HEK293 (cell line): ENCODE measurements around the gene CCDC92.

Source experiments
- CTCF ChIA-PET: fragments of 350-600 bp; formaldehyde crosslinking; extraction: SDS; loops from one replicate; lab custom pipeline; 2021; ENCODE audit warnings: antibody characterized with exemption; lab: Yijun Ruan, JAX
- POLR2A ChIA-PET: fragments of 300-600 bp; formaldehyde crosslinking; extraction: SDS; loops from one replicate; lab custom pipeline; 2020; ENCODE audit warnings: antibody characterized with exemption, inconsistent platforms; lab: Yijun Ruan, JAX
- H3K27ac ChIP-seq: fragments of 200-500 bp; sonication (Bioruptor generic); 2 replicates; pipeline ENCODE4 v1.5.1; 2014; ENCODE audit warnings: low read depth, low read length, control low read depth, inconsistent platforms; ENCODE audit errors: extremely low read depth
- H3K36me3 ChIP-seq, 2 experiments: fragments of 200-500 bp in 1 of 2; sonication (Bioruptor generic) in 1 of 2; 1 replicate in 1 of 2; 2 replicates in 1 of 2; pipeline ENCODE4 v1.5.1; 2014 to 2017; ENCODE audit warnings: inconsistent platforms in 2 of 2, low read length in 2 of 2; ENCODE audit not compliant: control insufficient read depth in 2 of 2, insufficient read depth in 1 of 2
- H3K4me1 ChIP-seq: fragments of 200-500 bp; sonication (Bioruptor generic); 2 replicates; pipeline ENCODE4 v1.5.1; 2014; ENCODE audit warnings: mild to moderate bottlenecking, low read length, inconsistent platforms; ENCODE audit not compliant: control insufficient read depth, insufficient read depth
- H3K4me3 ChIP-seq: 2 replicates; pipeline ENCODE4 v1.5.1; 2011; ENCODE audit warnings: low read depth, mild to moderate bottlenecking, control low read depth, low read length, moderate library complexity
- H3K9me3 ChIP-seq: fragments of 200-500 bp; sonication (Bioruptor generic); 2 replicates; pipeline ENCODE4 v1.5.1; 2014; ENCODE audit warnings: low read depth, low read length, inconsistent platforms; ENCODE audit not compliant: control insufficient read depth, insufficient read depth
- ZNF2 ChIP-seq: fragments of 450-650 bp; formaldehyde crosslinking; IDR thresholded peaks from 2 replicates; pipeline ENCODE4 v1.5.1; 2016; ENCODE audit warnings: missing biosample characterization, missing genetic modification characterization
- ZNF266 ChIP-seq: fragments of 450-650 bp; formaldehyde crosslinking; IDR thresholded peaks from 2 replicates; pipeline ENCODE4 v1.5.1; 2016; ENCODE audit warnings: missing biosample characterization, missing genetic modification characterization, low read depth
- ZNF76 ChIP-seq: fragments of 450-650 bp; formaldehyde crosslinking; IDR thresholded peaks from 2 replicates; pipeline ENCODE4; 2016; ENCODE audit warnings: low read depth, missing biosample characterization, missing genetic modification characterization, borderline replicate concordance

Gene CCDC92

GRCh38 chr12:123886931-123887582, 85.6 kb downstream of the CCDC92 start:
- H3K27ac ChIP-seq: no peak overlapping the region
- H3K4me1 ChIP-seq: no peaks in the 10 kb centered on the region
- no peaks in the 10 kb centered on the region for H3K9me3 ChIP-seq
- POLR2A ChIA-PET: no interaction called here
- H3K4me3 ChIP-seq: no peak overlapping the region
- CTCF ChIA-PET: interaction anchor here (1.3 kb wide), 1 partner anchor 18 kb away, joined by 3 read pairs; no protein-coding TSS in a partner anchor
- no peaks in the 10 kb centered on the region for H3K36me3 ChIP-seq
- no peak for TF ChIP-seq ZNF266

- Histone ChIP-seq H3K4me1 (no peaks in the 10 kb centered on the region), H3K4me3 (no peak overlapping the region), H3K27ac (no peak overlapping the region), H3K9me3 (no peaks in the 10 kb centered on the region), H3K36me3 (no peaks in the 10 kb centered on the region)
- CTCF ChIA-PET: interaction anchor here (0.6 to 1.3 kb wide), 2 partner anchors 19 to 66 kb away, joined by 3 read pairs; no protein-coding TSS in a partner anchor
- TF ChIP-seq ZNF76 (tag by site-specific recombination) (no peak), ZNF2 (peak; percentile 70; the same call in 1 of the 2 replicates)
- POLR2A ChIA-PET: no interaction called here
These were observed 86.4 kb downstream of the CCDC92 start for GRCh38 chr12:123886258-123886657.
